ENCODE results near the gene RPS6KA5.

RPS6KA5 gene

GRCh38 chr14:90922141-90922540 is 138.3 kb downstream of the RPS6KA5 start:
- DNase-seq, result no peak

- DNase-seq, result no peak
Observed at GRCh38 chr14:90911121-90911520, 149.3 kb downstream of the RPS6KA5 start.

GRCh38 chr14:90907178-90907577 is 153.3 kb downstream of the RPS6KA5 start:
- DNase-seq, result no peak

- no peak for DNase-seq
Observed at GRCh38 chr14:90905531-90905930, 154.9 kb downstream of the RPS6KA5 start.

- peak; percentile 43 for DNase-seq
Observed at GRCh38 chr14:90903101-90903500, 157.3 kb downstream of the RPS6KA5 start.

- DNase-seq, result no peak
Observed at GRCh38 chr14:90900476-90901083, 159.9 kb downstream of the RPS6KA5 start.

GRCh38 chr14:90897022-90897421 is 163.4 kb downstream of the RPS6KA5 start:
- DNase-seq, result no peak

- no peak for DNase-seq
Observed at GRCh38 chr14:90894241-90894640, 166.2 kb downstream of the RPS6KA5 start.

- DNase-seq, result no peak
Observed at GRCh38 chr14:90893510-90893909, 166.9 kb downstream of the RPS6KA5 start.

- DNase-seq, result no peak
Observed at GRCh38 chr14:90892970-90893369, 167.5 kb downstream of the RPS6KA5 start.

GRCh38 chr14:90891326-90891725 is 169.1 kb downstream of the RPS6KA5 start:
- DNase-seq, result no peak

GRCh38 chr14:90890322-90891020 is 170.0 kb downstream of the RPS6KA5 start:
- no peak for DNase-seq

GRCh38 chr14:90886297-90886815 is 174.1 kb downstream of the RPS6KA5 start:
- no peak for DNase-seq

- DNase-seq, result no peak
Observed at GRCh38 chr14:90883782-90884181, 176.7 kb downstream of the RPS6KA5 start.

- DNase-seq, result no peak
Observed at GRCh38 chr14:90883197-90883596, 177.2 kb downstream of the RPS6KA5 start.

- no peak for DNase-seq
Observed at GRCh38 chr14:90880282-90880681, 180.2 kb downstream of the RPS6KA5 start.

GRCh38 chr14:90874599-90874998 is 185.8 kb downstream of the RPS6KA5 start:
- no peak for DNase-seq

- DNase-seq, result no peak
Observed at GRCh38 chr14:90871605-90872233, 188.7 kb downstream of the RPS6KA5 start.

GRCh38 chr14:90870950-90871604 is 189.4 kb downstream of the RPS6KA5 start:
- no peak for DNase-seq

GRCh38 chr14:90867501-90867900 is 192.9 kb downstream of the RPS6KA5 start:
- no peak for DNase-seq

- no peak for DNase-seq
Observed at GRCh38 chr14:90866833-90867232, 193.6 kb downstream of the RPS6KA5 start.

- DNase-seq, result no peak
Observed at GRCh38 chr14:90864741-90865140, 195.7 kb downstream of the RPS6KA5 start.

- DNase-seq, result no peak
Observed at GRCh38 chr14:90858511-90858910, 201.9 kb downstream of the RPS6KA5 start.

- DNase-seq, result no peak
Observed at GRCh38 chr14:90857866-90858265, 202.6 kb downstream of the RPS6KA5 start.

Data from NCI-H446 treated with DMSO at 0.1 percent for 48 hours (cell line).